HepG2 (cell line): ENCODE measurements around the gene TRIM15. TPM values are rescaled to one million over a fixed set of nuclear protein-coding genes. Genes with fewer than 3 reads are reported as not detected.

Source experiments
- ATF1 ChIP-seq: IDR thresholded peaks from 2 replicates; pipeline ENCODE4 v1.6.1; 2016; ENCODE audit warnings: mild to moderate bottlenecking, control low read depth
- DNMT3B ChIP-seq: conservative IDR thresholded peaks from 2 replicates; pipeline ENCODE4 v1.6.1; 2016; ENCODE audit warnings: missing biosample characterization, control low read depth
- ELF3 ChIP-seq: IDR thresholded peaks from 2 replicates; pipeline ENCODE4 v1.6.1; 2016; ENCODE audit warnings: missing genetic modification reagents, missing compliant biosample characterization
- GABPB1 ChIP-seq: IDR thresholded peaks from 2 replicates; pipeline ENCODE4 v1.6.1; 2016; ENCODE audit warnings: mild to moderate bottlenecking, missing genetic modification reagents, moderate library complexity, missing compliant biosample characterization
- KDM4B ChIP-seq: sonication (generic); formaldehyde crosslinking; IDR thresholded peaks from 2 replicates; pipeline ENCODE4 v1.4.0; 2020; ENCODE audit warnings: missing genetic modification reagents
- MATR3 ChIP-seq: sonication (generic); formaldehyde crosslinking; IDR thresholded peaks from 2 replicates; pipeline ENCODE4 v1.4.0; 2020; ENCODE audit warnings: missing genetic modification reagents
- NR2C2 ChIP-seq: sonication (generic); formaldehyde crosslinking; IDR thresholded peaks from 2 replicates; pipeline ENCODE4 v1.4.0; 2020; ENCODE audit warnings: missing genetic modification reagents, mild to moderate bottlenecking, moderate library complexity, borderline replicate concordance
- RFX5 ChIP-seq: IDR thresholded peaks from 2 replicates; pipeline ENCODE4 v1.6.1; 2011; ENCODE audit warnings: low read depth, low read length, improper control_type of control experiment
- SSRP1 ChIP-seq: IDR thresholded peaks from 2 replicates; pipeline ENCODE4 v1.6.1; 2016; ENCODE audit warnings: control low read depth
- STAT5B ChIP-seq: sonication (generic); formaldehyde crosslinking; IDR thresholded peaks from 2 replicates; pipeline ENCODE4 v1.4.0; 2020; ENCODE audit warnings: missing genetic modification reagents
- ZNF235 ChIP-seq: sonication (generic); formaldehyde crosslinking; IDR thresholded peaks from 2 replicates; pipeline ENCODE4 v1.8.1; 2023; ENCODE audit warnings: mild to moderate bottlenecking, missing genetic modification reagents, borderline replicate concordance
- ZNF562 ChIP-seq: sonication (generic); formaldehyde crosslinking; IDR thresholded peaks from 2 replicates; pipeline ENCODE4 v1.8.0; 2022; ENCODE audit warnings: missing genetic modification reagents, borderline replicate concordance
- ZNF629 ChIP-seq: sonication (generic); formaldehyde crosslinking; conservative IDR thresholded peaks from 2 replicates; pipeline ENCODE4 v1.5.0; 2020; ENCODE audit warnings: missing genetic modification reagents
- ZSCAN21 ChIP-seq: sonication (generic); formaldehyde crosslinking; IDR thresholded peaks from 2 replicates; pipeline ENCODE4 v1.8.0; 2022; ENCODE audit warnings: mild to moderate bottlenecking, missing genetic modification reagents, moderate library complexity, borderline replicate concordance
- polyA plus RNA-seq, 8 experiments: library from polyadenylated mRNA; depleted of rRNA in 3 of 8; stranded (reverse) in 7 of 8; unstranded in 1 of 8; fragments of >200 nt; fragmentation: Illumina TruSeq in 4 of 8; extraction: Trizol in 4 of 8; gene quantifications; 2 replicates each; pipeline versions ENCODE4 v1.2.1 to v1.2.3, GENCODE V29; 2011 to 2016; ENCODE audit warnings: low read depth in 4 of 8, missing spikeins in 1 of 8, mixed read lengths in 1 of 8; ENCODE audit not compliant: insufficient read depth in 1 of 8
- total RNA-seq, 5 experiments: library from RNA; depleted of rRNA; stranded (reverse); fragments of >200 nt; fragmentation: Illumina TruSeq; extraction: Trizol; gene quantifications; 2 replicates each; pipeline ENCODE4 v1.2.3, GENCODE V29; 2016; ENCODE audit warnings: low read depth in 1 of 5
- TF ChIP-seq, protein P1 (sequence below): IDR thresholded peaks from 2 replicates; pipeline ENCODE4 v1.6.1; 2018; ENCODE audit warnings: missing genetic modification reagents
- TF ChIP-seq, protein P2 (sequence below): sonication (generic); formaldehyde crosslinking; IDR thresholded peaks from 2 replicates; pipeline ENCODE4 v1.5.0; 2020; ENCODE audit warnings: mild to moderate bottlenecking, missing genetic modification reagents, borderline replicate concordance
- TF ChIP-seq, protein P3 (sequence below): sonication (generic); formaldehyde crosslinking; IDR thresholded peaks from 2 replicates; pipeline ENCODE4 v1.4.0; 2020; ENCODE audit warnings: mild to moderate bottlenecking, missing genetic modification reagents
- TF ChIP-seq, protein P4 (sequence below): sonication (generic); formaldehyde crosslinking; conservative IDR thresholded peaks from 2 replicates; pipeline ENCODE4 v1.4.0; 2020; ENCODE audit warnings: missing genetic modification reagents
- TF ChIP-seq, protein P5 (sequence below): sonication (generic); formaldehyde crosslinking; IDR thresholded peaks from 2 replicates; pipeline ENCODE4 v1.8.0; 2022; ENCODE audit warnings: mild to moderate bottlenecking, missing genetic modification reagents; ENCODE audit not compliant: insufficient replicate concordance

Gene TRIM15
- total and polyA plus RNA-seq, 2 of the 13 experiments (the other 11 are each of a cell fraction or from before 2014, with no cell fraction given), result 35.1 to 38.2 TPM

DNA sequence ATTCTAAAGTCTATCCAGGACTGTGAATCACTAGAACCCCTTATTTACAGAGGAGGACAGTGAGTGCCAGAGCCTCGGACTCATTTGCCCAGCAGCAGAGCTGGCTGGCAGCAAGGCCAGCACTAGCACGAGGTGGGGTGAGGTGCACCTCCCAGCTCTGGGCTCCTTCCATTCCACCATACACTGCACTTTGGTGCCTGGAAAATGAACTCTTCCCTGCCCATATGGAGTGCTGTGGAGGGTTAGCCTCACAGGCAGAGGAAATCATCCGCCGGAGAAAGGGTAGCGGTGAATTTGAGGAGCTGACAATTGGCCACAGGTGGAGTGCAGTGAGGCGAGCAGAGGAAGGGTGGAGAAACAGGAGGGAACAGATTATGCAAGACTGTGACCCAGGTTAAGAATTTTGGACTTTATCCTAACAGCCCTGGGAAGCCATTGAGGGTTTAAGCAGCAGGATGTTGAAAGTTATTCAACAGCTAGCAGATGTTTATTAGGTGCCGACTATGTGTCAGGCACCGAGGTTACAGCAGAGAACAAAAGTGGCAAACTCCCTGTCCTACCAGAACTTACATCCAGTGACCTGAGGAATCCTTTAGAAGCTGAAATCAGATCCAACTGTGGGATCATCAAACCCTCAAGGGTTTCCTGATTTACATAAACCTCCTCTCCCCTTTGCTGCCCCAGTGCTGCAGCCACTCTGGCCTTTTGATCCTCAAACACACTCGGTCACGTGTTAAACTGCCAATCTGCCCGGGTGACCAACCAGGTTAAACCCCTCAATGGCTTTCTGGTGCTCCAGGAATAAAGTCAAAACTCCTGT is 43.7 kb downstream of the TRIM15 start (continued):
- TF ChIP-seq, protein P1, sequence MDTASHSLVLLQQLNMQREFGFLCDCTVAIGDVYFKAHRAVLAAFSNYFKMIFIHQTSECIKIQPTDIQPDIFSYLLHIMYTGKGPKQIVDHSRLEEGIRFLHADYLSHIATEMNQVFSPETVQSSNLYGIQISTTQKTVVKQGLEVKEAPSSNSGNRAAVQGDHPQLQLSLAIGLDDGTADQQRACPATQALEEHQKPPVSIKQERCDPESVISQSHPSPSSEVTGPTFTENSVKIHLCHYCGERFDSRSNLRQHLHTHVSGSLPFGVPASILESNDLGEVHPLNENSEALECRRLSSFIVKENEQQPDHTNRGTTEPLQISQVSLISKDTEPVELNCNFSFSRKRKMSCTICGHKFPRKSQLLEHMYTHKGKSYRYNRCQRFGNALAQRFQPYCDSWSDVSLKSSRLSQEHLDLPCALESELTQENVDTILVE (CRISPR knock-in tag), result peak; percentile 95
- TF ChIP-seq ZNF235 (CRISPR knock-in tag) (no peak), SSRP1 (CRISPR knock-in tag) (no peak; the same call in 1 of the 2 replicates), ZSCAN21 (peak; percentile 43; the same call in 1 of the 2 replicates), KDM4B (CRISPR knock-in tag) (peak; percentile 80; the same call in 1 of the 2 replicates), ZNF629 (no peak; the same call in 1 of the 2 replicates), STAT5B (0 out of 2 replicates have a peak, but pooled peaks have one; percentile 3), ELF3 (CRISPR knock-in tag) (peak; percentile 63; the same call in 1 of the 2 replicates), ATF1 (CRISPR knock-in tag) (no peak), GABPB1 (CRISPR knock-in tag) (peak; percentile 48), NR2C2 (peak; percentile 85), MATR3 (CRISPR knock-in tag) (no peak), DNMT3B (peak; percentile 79; the same call in 1 of the 2 replicates), RFX5 (no peak; the same call in 1 of the 2 replicates), ZNF562 (CRISPR knock-in tag) (no peak)
- TF ChIP-seq, protein P2, sequence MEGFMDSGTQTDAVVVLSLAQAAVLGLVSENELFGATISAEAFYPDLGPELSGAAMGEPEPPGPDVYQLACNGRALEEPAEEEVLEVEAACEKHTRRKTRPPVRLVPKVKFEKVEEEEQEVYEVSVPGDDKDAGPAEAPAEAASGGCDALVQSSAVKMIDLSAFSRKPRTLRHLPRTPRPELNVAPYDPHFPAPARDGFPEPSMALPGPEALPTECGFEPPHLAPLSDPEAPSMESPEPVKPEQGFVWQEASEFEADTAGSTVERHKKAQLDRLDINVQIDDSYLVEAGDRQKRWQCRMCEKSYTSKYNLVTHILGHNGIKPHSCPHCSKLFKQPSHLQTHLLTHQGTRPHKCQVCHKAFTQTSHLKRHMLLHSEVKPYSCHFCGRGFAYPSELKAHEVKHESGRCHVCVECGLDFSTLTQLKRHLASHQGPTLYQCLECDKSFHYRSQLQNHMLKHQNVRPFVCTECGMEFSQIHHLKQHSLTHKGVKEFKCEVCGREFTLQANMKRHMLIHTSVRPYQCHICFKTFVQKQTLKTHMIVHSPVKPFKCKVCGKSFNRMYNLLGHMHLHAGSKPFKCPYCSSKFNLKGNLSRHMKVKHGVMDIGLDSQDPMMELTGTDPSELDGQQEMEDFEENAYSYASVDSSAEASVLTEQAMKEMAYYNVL, result no peak; the same call in 1 of the 2 replicates
- TF ChIP-seq, protein P3, sequence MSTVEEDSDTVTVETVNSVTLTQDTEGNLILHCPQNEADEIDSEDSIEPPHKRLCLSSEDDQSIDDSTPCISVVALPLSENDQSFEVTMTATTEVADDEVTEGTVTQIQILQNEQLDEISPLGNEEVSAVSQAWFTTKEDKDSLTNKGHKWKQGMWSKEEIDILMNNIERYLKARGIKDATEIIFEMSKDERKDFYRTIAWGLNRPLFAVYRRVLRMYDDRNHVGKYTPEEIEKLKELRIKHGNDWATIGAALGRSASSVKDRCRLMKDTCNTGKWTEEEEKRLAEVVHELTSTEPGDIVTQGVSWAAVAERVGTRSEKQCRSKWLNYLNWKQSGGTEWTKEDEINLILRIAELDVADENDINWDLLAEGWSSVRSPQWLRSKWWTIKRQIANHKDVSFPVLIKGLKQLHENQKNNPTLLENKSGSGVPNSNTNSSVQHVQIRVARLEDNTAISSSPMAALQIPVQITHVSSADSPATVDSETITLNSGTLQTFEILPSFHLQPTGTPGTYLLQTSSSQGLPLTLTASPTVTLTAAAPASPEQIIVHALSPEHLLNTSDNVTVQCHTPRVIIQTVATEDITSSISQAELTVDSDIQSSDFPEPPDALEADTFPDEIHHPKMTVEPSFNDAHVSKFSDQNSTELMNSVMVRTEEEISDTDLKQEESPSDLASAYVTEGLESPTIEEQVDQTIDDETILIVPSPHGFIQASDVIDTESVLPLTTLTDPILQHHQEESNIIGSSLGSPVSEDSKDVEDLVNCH, result no peak
- TF ChIP-seq, protein P4, sequence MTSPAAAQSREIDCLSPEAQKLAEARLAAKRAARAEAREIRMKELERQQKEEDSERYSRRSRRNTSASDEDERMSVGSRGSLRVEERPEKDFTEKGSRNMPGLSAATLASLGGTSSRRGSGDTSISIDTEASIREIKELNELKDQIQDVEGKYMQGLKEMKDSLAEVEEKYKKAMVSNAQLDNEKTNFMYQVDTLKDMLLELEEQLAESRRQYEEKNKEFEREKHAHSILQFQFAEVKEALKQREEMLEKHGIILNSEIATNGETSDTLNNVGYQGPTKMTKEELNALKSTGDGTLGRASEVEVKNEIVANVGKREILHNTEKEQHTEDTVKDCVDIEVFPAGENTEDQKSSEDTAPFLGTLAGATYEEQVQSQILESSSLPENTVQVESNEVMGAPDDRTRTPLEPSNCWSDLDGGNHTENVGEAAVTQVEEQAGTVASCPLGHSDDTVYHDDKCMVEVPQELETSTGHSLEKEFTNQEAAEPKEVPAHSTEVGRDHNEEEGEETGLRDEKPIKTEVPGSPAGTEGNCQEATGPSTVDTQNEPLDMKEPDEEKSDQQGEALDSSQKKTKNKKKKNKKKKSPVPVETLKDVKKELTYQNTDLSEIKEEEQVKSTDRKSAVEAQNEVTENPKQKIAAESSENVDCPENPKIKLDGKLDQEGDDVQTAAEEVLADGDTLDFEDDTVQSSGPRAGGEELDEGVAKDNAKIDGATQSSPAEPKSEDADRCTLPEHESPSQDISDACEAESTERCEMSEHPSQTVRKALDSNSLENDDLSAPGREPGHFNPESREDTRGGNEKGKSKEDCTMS, result no peak
- TF ChIP-seq, protein P5, sequence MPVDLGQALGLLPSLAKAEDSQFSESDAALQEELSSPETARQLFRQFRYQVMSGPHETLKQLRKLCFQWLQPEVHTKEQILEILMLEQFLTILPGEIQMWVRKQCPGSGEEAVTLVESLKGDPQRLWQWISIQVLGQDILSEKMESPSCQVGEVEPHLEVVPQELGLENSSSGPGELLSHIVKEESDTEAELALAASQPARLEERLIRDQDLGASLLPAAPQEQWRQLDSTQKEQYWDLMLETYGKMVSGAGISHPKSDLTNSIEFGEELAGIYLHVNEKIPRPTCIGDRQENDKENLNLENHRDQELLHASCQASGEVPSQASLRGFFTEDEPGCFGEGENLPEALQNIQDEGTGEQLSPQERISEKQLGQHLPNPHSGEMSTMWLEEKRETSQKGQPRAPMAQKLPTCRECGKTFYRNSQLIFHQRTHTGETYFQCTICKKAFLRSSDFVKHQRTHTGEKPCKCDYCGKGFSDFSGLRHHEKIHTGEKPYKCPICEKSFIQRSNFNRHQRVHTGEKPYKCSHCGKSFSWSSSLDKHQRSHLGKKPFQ, result no peak
